Adipose tissue (tissue), 3 donors: ENCODE measurements around the gene PROM2. TPM values are rescaled to one million over a fixed set of nuclear protein-coding genes. Genes with fewer than 3 reads are reported as not detected.

Experiments
- H3K27ac ChIP-seq: one replicate; pipeline ENCODE4 v1.5.1; 2013; ENCODE audit warnings: low read depth, low read length
- WGBS, 3 donors: extraction: QIAGEN DNeasy Blood & Tissue Kit; methylation state at CpG; one replicate each; pipeline ENCODE4 v1.1.7; 2013; 5-methylcytosine and 5-hydroxymethylcytosine counted together
- polyA plus RNA-seq, 3 donors: library from polyadenylated mRNA; stranded (reverse); fragments of 200-250 nt; gene quantifications; one replicate each; pipeline ENCODE4 v1.2.3, GENCODE V29; 2013
- donor health status: healthy with polysubstance abuse.
- donor health status: Bipolar disorder and iron deficiency.
- donor health status: healthy.

PROM2 gene
- polyA plus RNA-seq, 3 donors, result 2.0 to 6.1 (median 3.0) TPM

DNA sequence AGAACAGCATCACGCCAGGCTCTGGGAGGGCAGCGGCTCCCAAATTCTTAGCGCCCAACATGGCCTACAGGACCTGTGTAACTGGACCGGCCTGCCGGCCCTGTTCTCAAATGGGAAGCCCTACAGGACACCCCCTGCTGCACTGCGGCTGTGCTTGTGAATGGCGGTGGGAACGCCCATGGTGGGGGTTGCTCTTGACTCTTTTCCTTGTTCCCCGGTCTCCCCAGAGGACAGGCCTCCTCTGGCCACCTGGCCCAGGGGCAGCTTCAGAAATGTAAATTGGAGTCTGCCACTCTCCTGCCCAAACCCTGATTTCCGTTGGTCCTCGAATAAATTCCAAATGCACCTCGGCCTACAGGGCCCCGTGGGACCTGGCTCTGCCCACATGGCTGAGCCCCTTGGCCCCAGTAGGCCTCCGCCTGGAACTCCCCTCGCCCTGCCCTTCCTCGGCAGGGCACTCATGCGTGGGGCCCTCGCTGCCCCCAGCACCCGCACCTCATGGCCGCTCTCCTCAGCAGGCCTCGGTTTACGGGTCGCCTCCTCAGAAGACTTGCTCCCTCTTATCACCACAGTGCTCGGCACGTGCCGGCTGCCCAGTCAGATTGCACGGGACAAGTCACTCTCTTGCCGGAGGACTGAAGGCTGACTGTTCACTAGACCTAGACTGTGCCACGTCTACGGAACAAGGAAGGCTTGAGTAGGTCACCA lies 52.3 kb downstream of the PROM2 start:
- H3K27ac ChIP-seq, result no peak overlapping the region
- 91 to 94% (median 93%) methylated on average over 30 of the region's 30 CpGs for WGBS, 3 donors

DNA sequence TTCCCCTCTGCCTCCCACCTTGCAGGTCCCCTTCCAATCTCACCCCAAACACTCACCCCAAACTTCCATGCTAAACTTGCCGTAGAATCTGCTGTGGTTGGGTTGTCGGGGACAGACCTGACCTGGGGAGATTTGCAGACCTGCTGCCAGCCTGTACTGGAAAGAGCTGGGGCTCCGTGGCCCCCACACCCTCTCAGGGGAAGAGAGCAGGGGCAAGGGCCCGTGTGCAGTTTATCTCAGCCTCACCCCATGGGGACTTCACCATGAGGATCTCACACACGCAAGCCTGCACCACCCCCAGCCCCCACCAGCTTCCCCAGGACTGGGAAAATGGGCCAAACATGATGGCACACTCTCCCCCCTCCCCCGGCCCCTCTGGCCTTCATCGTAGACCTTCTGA lies 53.6 kb downstream of the PROM2 start:
- no peak overlapping the region for H3K27ac ChIP-seq
- WGBS, 3 donors, result 71 to 81% (median 78%) methylated on average over 7 of the region's 7 CpGs

DNA sequence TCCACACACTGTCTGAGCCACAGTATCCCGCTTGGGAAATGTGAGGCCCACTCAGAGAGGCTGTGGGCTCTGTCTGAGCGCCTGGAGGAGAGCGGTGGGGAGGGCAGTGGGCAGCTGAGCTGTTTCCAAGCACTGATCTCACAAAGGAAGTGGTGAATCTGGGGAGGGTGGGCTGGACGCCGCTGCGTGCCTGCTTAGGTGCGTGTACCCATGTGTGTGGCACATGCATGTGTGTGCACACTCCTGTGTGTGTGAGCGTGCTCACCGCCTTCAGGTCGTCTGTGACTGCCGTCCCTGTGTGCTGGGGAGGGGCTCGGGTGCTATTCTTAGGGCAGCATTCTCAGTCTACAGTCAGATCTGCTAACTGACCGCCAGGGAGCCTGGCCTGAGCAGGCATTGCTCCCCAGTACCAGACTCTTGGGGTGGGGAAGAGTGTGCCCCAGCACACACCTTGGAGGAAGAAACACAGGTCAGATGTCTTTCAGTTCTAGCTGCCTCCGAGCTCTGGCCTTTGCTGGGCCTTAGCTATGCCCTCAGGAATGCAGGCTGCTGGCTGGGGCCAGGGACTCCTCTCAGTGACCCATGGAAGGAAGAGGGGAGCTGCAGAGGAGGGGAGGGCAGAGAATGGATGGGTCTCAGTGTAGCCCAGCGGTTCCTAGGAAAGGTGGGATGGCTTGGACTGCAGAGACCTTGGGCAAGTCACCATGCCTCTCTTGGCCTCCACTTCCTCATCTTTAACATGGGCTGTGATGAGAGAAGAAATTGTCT lies 54.3 kb downstream of the PROM2 start:
- H3K27ac ChIP-seq, result no peak overlapping the region
- WGBS, 3 donors, result 61 to 79% (median 70%) methylated on average over 15 of the region's 15 CpGs

DNA sequence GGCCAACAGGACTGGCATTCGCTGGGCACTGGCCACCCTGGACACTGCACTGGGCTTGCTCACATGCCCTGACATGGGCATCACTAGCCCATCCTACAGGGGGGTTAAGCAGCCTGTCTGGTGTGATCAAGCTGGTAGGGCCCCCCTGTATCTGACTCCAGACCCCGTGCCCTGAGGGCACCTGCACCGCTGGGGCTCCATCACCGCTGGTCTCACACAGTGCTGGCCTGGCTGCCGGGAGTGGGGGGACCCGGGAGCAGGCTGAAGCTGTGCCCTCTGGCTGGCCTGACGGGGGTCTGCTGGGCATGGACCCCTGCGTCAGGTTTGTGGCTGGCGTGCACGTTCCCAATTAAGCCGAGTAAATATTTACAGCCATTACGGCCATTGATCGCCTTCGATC lies 55.2 kb downstream of the PROM2 start:
- WGBS, 3 donors, result 86 to 95% (median 92%) methylated on average over 14 of the region's 14 CpGs
- H3K27ac ChIP-seq, result no peak overlapping the region

DNA sequence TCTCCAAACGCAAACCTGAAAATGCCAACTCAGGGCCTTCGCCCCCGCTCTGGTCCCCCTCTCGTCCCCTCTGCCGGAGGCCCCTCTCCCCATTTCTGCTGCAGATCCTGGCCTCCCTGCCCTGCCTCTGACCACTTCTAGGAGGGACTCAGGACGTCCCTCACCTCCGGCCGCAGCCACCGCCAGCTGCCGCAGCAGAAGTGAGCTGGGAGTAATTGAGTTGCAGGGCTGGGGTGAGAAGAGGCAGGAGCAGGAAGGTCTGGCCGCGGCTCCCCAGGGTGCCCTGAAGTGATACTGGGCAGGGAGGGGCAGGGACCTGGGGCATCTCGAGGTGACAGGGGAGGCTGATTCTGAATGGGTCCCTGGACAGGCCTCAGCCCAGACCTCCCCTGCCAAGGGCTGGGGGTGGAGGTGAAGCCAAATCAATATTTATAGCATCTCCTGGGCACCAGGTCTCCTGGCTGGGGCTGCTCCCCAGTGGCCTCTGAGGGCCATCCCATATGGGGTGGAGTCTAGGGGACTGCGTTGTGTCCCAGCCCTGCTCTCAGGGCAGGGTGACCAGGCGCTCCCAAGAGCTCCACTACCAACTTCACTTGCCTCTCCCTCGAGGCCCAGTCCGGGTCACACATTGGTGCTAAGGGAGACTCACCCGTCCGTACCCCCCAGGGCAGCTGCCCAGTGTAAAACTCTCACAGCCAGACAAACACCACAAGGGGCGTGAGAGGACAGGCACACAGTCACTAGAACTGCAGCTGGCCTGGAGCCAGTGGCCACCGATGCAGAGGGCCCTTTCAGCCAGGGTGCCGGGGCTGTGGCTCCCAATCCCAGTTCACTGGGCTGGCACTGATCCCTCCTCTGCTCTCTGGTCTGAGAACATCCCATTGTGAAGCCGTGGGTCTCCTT lies 55.9 kb downstream of the PROM2 start:
- WGBS, 3 donors, result 64 to 81% (median 78%) methylated on average over 23 of the region's 23 CpGs
- no peak overlapping the region for H3K27ac ChIP-seq

DNA sequence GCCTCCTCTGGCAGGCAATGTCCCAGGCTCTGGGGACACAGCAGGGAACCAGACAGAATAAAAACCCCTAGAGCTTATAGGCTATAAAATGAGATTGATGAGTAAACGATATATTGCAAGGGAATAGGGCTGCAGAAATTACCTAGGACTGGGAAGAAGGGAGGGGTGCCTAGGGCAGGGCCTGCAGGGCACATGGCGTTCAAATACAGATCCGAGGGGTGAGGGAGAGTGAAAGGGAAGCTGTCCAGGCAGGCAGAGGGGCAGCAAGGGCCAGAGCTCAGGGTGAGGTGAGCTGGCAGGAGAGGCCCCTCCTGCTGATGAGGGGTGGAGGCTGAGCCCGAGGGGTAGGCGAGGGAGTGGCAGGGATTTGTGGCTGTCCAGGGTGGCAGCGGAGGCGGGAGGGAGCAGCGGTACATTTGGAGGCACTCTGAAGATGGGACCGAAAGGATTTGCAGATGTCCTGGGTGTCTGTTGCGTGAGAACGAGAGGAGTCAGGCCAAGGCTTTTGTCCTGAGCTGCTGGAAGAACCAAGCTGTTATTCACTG lies 56.6 kb downstream of the PROM2 start:
- WGBS, 3 donors, result 87 to 91% (median 88%) methylated on average over 11 of the region's 11 CpGs
- no peak overlapping the region for H3K27ac ChIP-seq

DNA sequence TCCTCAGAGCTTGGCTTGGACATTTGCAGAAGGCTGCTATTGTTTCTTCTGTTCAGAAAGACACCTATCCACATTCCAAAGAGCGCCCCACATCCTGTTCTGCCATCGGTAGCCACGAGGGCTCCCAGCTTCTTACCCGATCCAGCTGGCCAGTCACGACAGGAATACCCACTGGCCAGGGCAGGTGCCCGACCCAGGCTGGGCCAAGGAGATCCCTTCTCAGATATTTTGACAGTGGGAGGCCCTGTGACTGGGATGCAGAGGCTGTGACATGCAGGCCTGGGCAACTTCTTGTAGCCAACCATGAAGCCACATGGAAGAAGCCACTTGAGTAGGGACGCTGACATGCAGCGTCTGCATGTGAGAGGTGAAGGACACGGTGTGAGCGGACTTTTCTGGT lies 57.4 kb downstream of the PROM2 start:
- 88 to 93% (median 91%) methylated on average over 10 of the region's 10 CpGs for WGBS, 3 donors

DNA sequence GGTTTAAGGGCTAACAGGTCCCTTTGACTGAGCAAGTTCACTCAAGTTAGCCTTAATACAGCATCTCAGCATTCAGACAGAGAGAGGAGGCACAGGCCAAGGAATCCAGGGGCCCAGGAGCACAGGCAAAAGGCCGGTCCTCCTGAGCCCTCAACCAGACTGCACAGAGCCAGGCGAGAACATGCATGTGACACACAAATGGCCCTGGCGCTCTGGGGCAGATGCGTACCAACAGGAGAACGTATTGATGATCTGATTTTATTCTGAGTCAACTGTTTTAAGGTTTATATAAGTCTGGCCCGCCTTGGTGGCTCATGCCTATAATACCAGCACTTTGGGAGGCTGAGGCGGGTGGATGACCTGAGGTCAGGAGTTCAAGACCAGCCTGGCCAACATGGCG lies 57.8 kb downstream of the PROM2 start:
- H3K27ac ChIP-seq, result no peak overlapping the region
- 94 to 96% (median 94%) methylated on average over 8 of the region's 8 CpGs for WGBS, 3 donors

More for the DNA sequence above, 57.4 kb downstream of the PROM2 start:
- no peak overlapping the region for H3K27ac ChIP-seq

DNA sequence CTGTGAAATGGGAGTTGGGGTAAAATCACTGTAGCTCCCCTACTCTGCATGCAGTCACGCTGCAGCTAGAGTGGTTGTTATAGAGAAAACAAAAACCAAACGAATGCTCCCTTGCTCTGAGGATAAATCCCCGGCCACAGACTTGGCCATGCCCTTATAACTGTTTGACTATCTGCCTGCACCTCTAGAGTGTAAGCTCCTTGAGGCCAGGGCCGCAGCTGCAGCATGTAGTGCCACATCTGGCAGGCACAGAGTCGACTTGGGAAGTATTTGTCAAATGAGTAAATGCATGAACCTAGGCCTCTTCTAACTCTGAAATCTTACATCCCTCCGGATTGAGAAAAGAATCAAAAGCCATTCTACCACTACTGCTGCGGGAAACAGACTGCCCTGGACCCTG lies 58.8 kb downstream of the PROM2 start:
- H3K27ac ChIP-seq, result no peak overlapping the region
- 86 to 92% (median 87%) methylated on average over 7 of the region's 7 CpGs for WGBS, 3 donors

DNA sequence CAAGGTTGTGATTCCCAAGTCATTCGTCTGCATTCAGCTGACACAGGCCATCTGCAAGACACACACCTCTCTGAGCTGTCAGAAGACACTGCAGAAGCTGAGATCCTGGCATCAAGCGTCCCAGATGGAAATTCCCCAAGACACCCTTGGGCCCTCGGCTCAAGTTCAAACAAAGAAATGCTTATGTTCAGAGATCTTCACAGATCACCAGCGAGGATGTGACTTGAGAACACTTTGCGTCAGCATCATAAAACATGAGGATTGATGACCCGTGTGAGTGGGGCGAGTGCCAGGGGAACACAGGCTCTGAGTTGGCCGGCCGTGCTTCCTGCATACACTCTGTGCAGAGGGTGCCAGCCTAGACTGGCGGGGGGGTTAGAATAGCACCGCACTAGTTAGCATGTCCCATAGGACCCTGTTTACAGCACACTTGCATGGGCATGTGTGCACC lies 59.7 kb downstream of the PROM2 start:
- WGBS, 3 donors, result 51 to 76% (median 64%) methylated on average over 11 of the region's 11 CpGs
- H3K27ac ChIP-seq, result no peak overlapping the region

DNA sequence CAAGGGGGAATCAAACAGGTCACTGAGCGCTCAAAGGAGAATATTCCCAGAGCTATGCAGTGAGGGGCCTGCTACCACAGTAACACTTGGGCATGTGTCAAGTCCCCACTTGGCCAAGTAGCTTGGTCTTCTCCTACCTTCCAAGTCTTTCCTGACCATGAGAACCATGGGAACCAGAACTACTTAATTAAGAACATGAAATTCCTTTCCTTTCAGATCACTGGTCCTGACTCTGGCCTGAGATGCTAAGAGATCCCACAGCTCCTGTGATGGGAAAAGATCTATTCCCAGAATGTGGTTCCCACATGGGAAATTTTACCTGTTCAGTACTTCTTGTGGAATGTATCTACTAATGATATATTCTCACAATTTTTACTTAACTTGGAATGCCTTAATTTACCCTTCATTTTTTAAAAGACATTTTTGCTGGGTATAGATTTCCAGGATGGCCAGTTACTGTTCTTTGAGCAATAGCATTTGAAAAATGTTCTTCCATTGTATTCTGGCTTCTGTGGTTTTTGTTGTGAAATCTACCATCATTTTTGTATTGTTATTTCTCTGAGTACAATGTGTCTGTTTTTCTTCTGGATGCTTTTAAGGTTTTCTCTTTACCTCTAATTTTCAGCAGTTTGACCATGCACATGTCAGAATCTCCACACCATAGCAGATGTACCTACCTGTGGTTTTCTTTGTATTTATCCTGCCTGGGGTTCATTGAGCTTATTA lies 60.8 kb downstream of the PROM2 start:
- 97 to 100% (median 100%) methylated on average over 1 of the region's 1 CpG for WGBS, 3 donors
- no peak overlapping the region for H3K27ac ChIP-seq

DNA sequence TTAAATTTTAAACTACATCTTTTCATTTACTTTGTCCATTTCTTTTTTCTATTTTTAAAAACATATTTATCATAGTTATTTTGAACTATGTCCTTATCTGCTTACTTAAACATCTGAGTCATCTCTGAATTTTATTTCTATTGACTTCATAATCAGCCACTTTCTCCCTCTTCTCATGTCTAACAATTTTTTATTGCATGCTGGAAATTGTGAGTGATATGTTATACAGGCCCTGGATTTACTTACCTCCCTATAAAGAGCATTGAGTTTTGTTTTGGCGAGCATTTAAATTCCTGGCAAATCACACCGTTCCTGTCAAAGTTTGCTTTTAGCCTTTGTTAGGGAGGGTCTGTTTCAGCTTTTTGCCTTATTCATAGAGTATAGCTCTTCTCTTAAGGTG lies 62.2 kb downstream of the PROM2 start:
- H3K27ac ChIP-seq, result no peak overlapping the region
- WGBS, 3 donors, result 61 to 72% (median 63%) methylated on average over 2 of the region's 2 CpGs

DNA sequence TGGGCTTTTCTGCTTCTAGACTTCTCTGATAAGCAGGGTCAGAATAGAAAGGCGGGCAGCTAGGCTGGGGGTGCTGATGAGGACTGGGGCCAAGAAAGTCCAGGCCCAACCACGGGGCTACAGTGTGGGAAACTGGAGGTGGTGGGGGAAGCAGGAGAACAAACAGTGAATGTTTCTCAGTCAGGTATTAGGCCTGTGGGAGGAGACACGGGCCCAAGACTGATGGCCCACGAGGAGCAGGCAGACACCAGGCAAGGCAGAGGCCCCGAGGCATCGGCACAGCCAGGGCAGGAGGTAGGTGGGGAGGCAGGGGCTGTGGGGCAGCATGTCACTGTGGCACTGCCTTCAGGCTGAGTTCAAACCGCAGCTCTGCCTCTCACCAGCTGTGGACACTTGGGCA lies 63.6 kb downstream of the PROM2 start:
- WGBS, 3 donors, result 70 to 79% (median 76%) methylated on average over 7 of the region's 7 CpGs

More for the DNA sequence above, 63.6 kb downstream of the PROM2 start:
- no peak overlapping the region for H3K27ac ChIP-seq

Other genes starting within 250 kb of the PROM2 start
- gene MAL, start 248.7 kb upstream of the PROM2 start, polyA plus RNA-seq, result 1 to 10 TPM; 1.8 to 7.4 (median 3.8) TPM
- 10 to 100 TPM; 36.9 to 54.3 (median 48.4) TPM for gene MRPS5, start 152.6 kb upstream of the PROM2 start, polyA plus RNA-seq
- 1 to 10 TPM; 5.3 to 7.1 (median 6.8) TPM for gene ZNF514, start 114.6 kb upstream of the PROM2 start, polyA plus RNA-seq
- gene ZNF2, start 108.6 kb upstream of the PROM2 start, polyA plus RNA-seq, result 1 to 10 TPM in 2 of 3 donors, under 1 TPM in 1; 0.79 to 1.5 (median 1.3) TPM
- gene ZNF892, start 66.9 kb upstream of the PROM2 start, polyA plus RNA-seq, result under 1 TPM; 0.34 to 0.75 (median 0.45) TPM
- gene KCNIP3, start 22.9 kb downstream of the PROM2 start, polyA plus RNA-seq, result 10 to 100 TPM in 1 of 3 donors, 1 to 10 TPM in 2; 2.4 to 14.1 (median 5.1) TPM
- 10 to 100 TPM; 20.8 to 34.6 (median 26.7) TPM for gene FAHD2A, start 128.3 kb downstream of the PROM2 start, polyA plus RNA-seq
- gene TRIM43B, start 210.3 kb downstream of the PROM2 start, polyA plus RNA-seq, result not detected